HepG2 (cell line): ENCODE results near the gene GGA2. TPM values are rescaled to one million over a fixed set of nuclear protein-coding genes. Genes with fewer than 3 reads are reported as not detected.

Source experiments
- ARNTL ChIP-seq: sonication (generic); formaldehyde crosslinking; IDR thresholded peaks from 2 replicates; pipeline ENCODE4 v1.4.0; 2020; ENCODE audit warnings: mild to moderate bottlenecking, missing genetic modification reagents
- CREBL2 ChIP-seq: sonication (generic); formaldehyde crosslinking; IDR thresholded peaks from 2 replicates; pipeline ENCODE4 v1.8.1; 2023; ENCODE audit warnings: missing genetic modification reagents, mild to moderate bottlenecking, borderline replicate concordance
- GATAD2A ChIP-seq: IDR thresholded peaks from 2 replicates; pipeline ENCODE4 v1.6.1; 2016
- GRHL1 ChIP-seq: sonication (generic); formaldehyde crosslinking; conservative IDR thresholded peaks from 2 replicates; pipeline ENCODE4 v1.8.0; 2022; ENCODE audit warnings: missing genetic modification reagents
- KDM5A ChIP-seq: fragments of 200-600 bp; sonication (generic); IDR thresholded peaks from 2 replicates; pipeline ENCODE4 v1.7.0; 2018; ENCODE audit warnings: antibody characterized with exemption, mild to moderate bottlenecking, low read length, borderline replicate concordance
- KIAA2018 ChIP-seq: sonication (generic); formaldehyde crosslinking; IDR thresholded peaks from 2 replicates; pipeline ENCODE4 v1.5.0; 2020; ENCODE audit warnings: mild to moderate bottlenecking, missing genetic modification reagents, borderline replicate concordance
- KLF13 ChIP-seq: sonication (generic); formaldehyde crosslinking; IDR thresholded peaks from 2 replicates; pipeline ENCODE4 v1.4.0; 2020; ENCODE audit warnings: mild to moderate bottlenecking, missing genetic modification reagents
- MAFG ChIP-seq: sonication (generic); formaldehyde crosslinking; IDR thresholded peaks from 2 replicates; pipeline ENCODE4 v1.5.1; 2020; ENCODE audit warnings: mild to moderate bottlenecking, missing genetic modification reagents
- STAT6 ChIP-seq: sonication (generic); formaldehyde crosslinking; IDR thresholded peaks from 2 replicates; pipeline ENCODE4 v1.4.0; 2020; ENCODE audit warnings: missing genetic modification reagents, mild to moderate bottlenecking, borderline replicate concordance
- TFAP4 ChIP-seq: sonication (generic); IDR thresholded peaks from 2 replicates; pipeline ENCODE4 v1.6.1; 2016; ENCODE audit warnings: low read depth, borderline replicate concordance
- ZKSCAN8 ChIP-seq: IDR thresholded peaks from 2 replicates; pipeline ENCODE4 v1.6.1; 2016; ENCODE audit warnings: borderline replicate concordance, missing genetic modification reagents, missing compliant biosample characterization
- ZNF354B ChIP-seq: sonication (generic); formaldehyde crosslinking; IDR thresholded peaks from 2 replicates; pipeline ENCODE4 v1.8.0; 2022; ENCODE audit warnings: mild to moderate bottlenecking, missing genetic modification reagents
- ZNF557 ChIP-seq: sonication (generic); formaldehyde crosslinking; IDR thresholded peaks from 2 replicates; pipeline ENCODE4 v1.4.0; 2020; ENCODE audit warnings: missing genetic modification reagents
- ZNF768 ChIP-seq: sonication (generic); formaldehyde crosslinking; IDR thresholded peaks from 2 replicates; pipeline ENCODE4 v1.4.0; 2020; ENCODE audit warnings: missing genetic modification reagents
- ZNF839 ChIP-seq: sonication (generic); formaldehyde crosslinking; IDR thresholded peaks from 2 replicates; pipeline ENCODE4 v1.4.0; 2020; ENCODE audit warnings: missing genetic modification reagents, mild to moderate bottlenecking, borderline replicate concordance
- polyA plus RNA-seq, 8 experiments: library from polyadenylated mRNA; depleted of rRNA in 3 of 8; stranded (reverse) in 7 of 8; unstranded in 1 of 8; fragments of >200 nt; fragmentation: Illumina TruSeq in 4 of 8; extraction: Trizol in 4 of 8; gene quantifications; 2 replicates each; pipeline versions ENCODE4 v1.2.1 to v1.2.3, GENCODE V29; 2011 to 2016; ENCODE audit warnings: low read depth in 4 of 8, missing spikeins in 1 of 8, mixed read lengths in 1 of 8; ENCODE audit not compliant: insufficient read depth in 1 of 8
- total RNA-seq, 5 experiments: library from RNA; depleted of rRNA; stranded (reverse); fragments of >200 nt; fragmentation: Illumina TruSeq; extraction: Trizol; gene quantifications; 2 replicates each; pipeline ENCODE4 v1.2.3, GENCODE V29; 2016; ENCODE audit warnings: low read depth in 1 of 5

GGA2 gene
- total and polyA plus RNA-seq, 2 of the 13 experiments (the other 11 are each of a cell fraction or from before 2014, with no cell fraction given): 51.5 to 69.8 TPM

GRCh38 chr16:23452572-23453337 lies 57.5 kb downstream of the GGA2 start, which contains the start of gene COG7 (continued):
- TF ChIP-seq KIAA2018 (peak; percentile 97; the same call in 1 of the 2 replicates), ZNF557 (CRISPR knock-in tag) (peak; percentile 85; the same call in 1 of the 2 replicates), ZNF768 (CRISPR knock-in tag) (peak; percentile 87), ZNF839 (peak; percentile 96), CREBL2 (CRISPR knock-in tag) (peak; percentile 28; the same call in 1 of the 2 replicates), ZNF354B (CRISPR knock-in tag) (no peak), GATAD2A (CRISPR knock-in tag) (peak; percentile 84), KDM5A (peak; percentile 97), TFAP4 (peak; percentile 92), ARNTL (CRISPR knock-in tag) (peak; percentile 84), GRHL1 (CRISPR knock-in tag) (no peak), STAT6 (peak; percentile 92; the same call in 1 of the 2 replicates), KLF13 (CRISPR knock-in tag) (peak; percentile 99), MAFG (no peak), ZKSCAN8 (CRISPR knock-in tag) (peak; percentile 89)
